Gastrocnemius medialis (tissue), 4 donors: Measurements from ENCODE around the gene ZNF573. TPM values are rescaled to one million over a fixed set of nuclear protein-coding genes. Genes with fewer than 3 reads are reported as not detected.
"Not testable (repeated sequence)": the region's sequence is repeated elsewhere in the genome, so short reads cannot be mapped to it uniquely, and the experiment has no call there.

Experiments
- ATAC-seq, 2 donors: fragments of 150-250 bp; one replicate each; pipeline ENCODE4 v1.9.1; 2016
- DNase-seq, 2 donors: peaks; one replicate each; pipeline ENCODE4 v3.0.0-alpha.2; 2019
- H3K27ac ChIP-seq, 4 donors: fragments of 200-600 bp; sonication (generic); 1 replicate in 1 of 4; 2 replicates in 3 of 4; pipeline ENCODE4 v1.5.1; 2016 to 2018; ENCODE audit warnings: mild to moderate bottlenecking in 2 of 4, moderate library complexity in 1 of 4
- H3K27me3 ChIP-seq, 3 donors: fragments of 200-600 bp; sonication (generic) in 2 of 3; 1 replicate in 1 of 3; 2 replicates in 2 of 3; pipeline versions ENCODE4 v1.5.1 to v1.6.0; 2016 to 2019; ENCODE audit warnings: mild to moderate bottlenecking in 1 of 3, moderate library complexity in 1 of 3
- H3K36me3 ChIP-seq, 2 donors: fragments of 200-600 bp; sonication (generic) in 1 of 2; one replicate each; pipeline ENCODE4 v1.5.1; 2017 to 2018
- H3K4me1 ChIP-seq, 2 donors: fragments of 200-600 bp; sonication (generic) in 1 of 2; one replicate each; pipeline ENCODE4 v1.5.1; 2016 to 2017; ENCODE audit warnings: mild to moderate bottlenecking in 2 of 2
- H3K4me3 ChIP-seq, 4 donors: fragments of 200-600 bp; sonication (generic) in 3 of 4; 1 replicate in 1 of 4; 2 replicates in 3 of 4; pipeline ENCODE4 v1.5.1; 2016 to 2019; ENCODE audit warnings: mild to moderate bottlenecking in 2 of 4
- H3K9me3 ChIP-seq, 3 donors: fragments of 200-600 bp; sonication (generic) in 2 of 3; 1 replicate in 1 of 3; 2 replicates in 2 of 3; pipeline ENCODE4 v1.5.1; 2016 to 2019
- POLR2A ChIP-seq, 2 donors: fragments of 450-650 bp; IDR thresholded peaks; one replicate each; pipeline ENCODE4 v1.6.1; 2017; ENCODE audit warnings: antibody characterized with exemption in 2 of 2, mild to moderate bottlenecking in 2 of 2, moderate library complexity in 2 of 2
- in situ Hi-C, 4 donors: fragments of 200-750 bp; cut with MboI; loops; one replicate each; pipeline versions ENCODE4 v1.15.0 to v1.8.0; 2017; ENCODE audit warnings: low sequenced_read_pairs in 4 of 4
- intact Hi-C: fragments of 100-400 bp; cut with DNase I; formaldehyde crosslinking; loops from one replicate; pipeline ENCODE4 v1.15.1; 2023; ENCODE audit warnings: low total_unique reads
- total RNA-seq, 4 donors: library from RNA; depleted of rRNA; stranded (reverse); fragments of >200 nt; gene quantifications; one replicate each; pipeline versions ENCODE4 v1.1.0 to v1.2.3, GENCODE V29; 2016
- TF ChIP-seq, protein P1 (sequence below), 5 experiments: fragments of 450-650 bp in 3 of 5; fragments of 200-600 bp in 2 of 5; sonication (generic) in 2 of 5; IDR thresholded peaks in 4 of 5; conservative IDR thresholded peaks in 1 of 5; 1 replicate in 4 of 5; 2 replicates in 1 of 5; pipeline ENCODE4 v1.5.1; 2016 to 2019; ENCODE audit warnings: antibody characterized with exemption in 5 of 5, mild to moderate bottlenecking in 3 of 5, moderate library complexity in 3 of 5

ZNF573 gene
- total RNA-seq, 4 donors from 2014 or later: 2.6 to 12.8 (median 5.6) TPM

- Histone ChIP-seq H3K27me3 (no peaks in the 10 kb centered on the region), H3K4me1 (no peaks in the 10 kb centered on the region), H3K9me3 (no peaks in the 10 kb centered on the region), H3K4me3 (no peak overlapping the region), H3K27ac (no peak overlapping the region), H3K36me3 (peaks cover 3 to 67% of the 10 kb centered on the region in 2 donors)
- DNase-seq (no peak), ATAC-seq (no peak)
- intact Hi-C loops: no loop called here
- in situ Hi-C loops: no loop called here
- TF ChIP-seq POLR2A (IDR thresholded peaks at IDR 0.05): no peak
- TF ChIP-seq, protein P1, sequence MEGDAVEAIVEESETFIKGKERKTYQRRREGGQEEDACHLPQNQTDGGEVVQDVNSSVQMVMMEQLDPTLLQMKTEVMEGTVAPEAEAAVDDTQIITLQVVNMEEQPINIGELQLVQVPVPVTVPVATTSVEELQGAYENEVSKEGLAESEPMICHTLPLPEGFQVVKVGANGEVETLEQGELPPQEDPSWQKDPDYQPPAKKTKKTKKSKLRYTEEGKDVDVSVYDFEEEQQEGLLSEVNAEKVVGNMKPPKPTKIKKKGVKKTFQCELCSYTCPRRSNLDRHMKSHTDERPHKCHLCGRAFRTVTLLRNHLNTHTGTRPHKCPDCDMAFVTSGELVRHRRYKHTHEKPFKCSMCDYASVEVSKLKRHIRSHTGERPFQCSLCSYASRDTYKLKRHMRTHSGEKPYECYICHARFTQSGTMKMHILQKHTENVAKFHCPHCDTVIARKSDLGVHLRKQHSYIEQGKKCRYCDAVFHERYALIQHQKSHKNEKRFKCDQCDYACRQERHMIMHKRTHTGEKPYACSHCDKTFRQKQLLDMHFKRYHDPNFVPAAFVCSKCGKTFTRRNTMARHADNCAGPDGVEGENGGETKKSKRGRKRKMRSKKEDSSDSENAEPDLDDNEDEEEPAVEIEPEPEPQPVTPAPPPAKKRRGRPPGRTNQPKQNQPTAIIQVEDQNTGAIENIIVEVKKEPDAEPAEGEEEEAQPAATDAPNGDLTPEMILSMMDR (IDR thresholded peaks at IDR 0.05 in 4 of 5, conservative IDR thresholded peaks at IDR 0.05 in 1 of 5): no peak
Observed at GRCh38 chr19:37770985-37771384, 8.4 kb downstream of the ZNF573 start.

GRCh38 chr19:37763488-37763887 is 15.9 kb downstream of the ZNF573 start:
- DNase-seq: no peak
- no peaks in the 10 kb centered on the region for H3K9me3 ChIP-seq
- no peaks in the 10 kb centered on the region for H3K27me3 ChIP-seq
- TF ChIP-seq, protein P1 (IDR thresholded peaks at IDR 0.05 in 4 of 5, conservative IDR thresholded peaks at IDR 0.05 in 1 of 5): no peak
- TF ChIP-seq POLR2A (IDR thresholded peaks at IDR 0.05): no peak
- peaks cover 0 to 65% of the 10 kb centered on the region in 2 donors for H3K36me3 ChIP-seq
- no peak overlapping the region for H3K27ac ChIP-seq
- in situ Hi-C loops: no loop called here
- no peak for ATAC-seq
- H3K4me3 ChIP-seq: no peak overlapping the region
- intact Hi-C loops: no loop called here
- H3K4me1 ChIP-seq: no peaks in the 10 kb centered on the region

DNA sequence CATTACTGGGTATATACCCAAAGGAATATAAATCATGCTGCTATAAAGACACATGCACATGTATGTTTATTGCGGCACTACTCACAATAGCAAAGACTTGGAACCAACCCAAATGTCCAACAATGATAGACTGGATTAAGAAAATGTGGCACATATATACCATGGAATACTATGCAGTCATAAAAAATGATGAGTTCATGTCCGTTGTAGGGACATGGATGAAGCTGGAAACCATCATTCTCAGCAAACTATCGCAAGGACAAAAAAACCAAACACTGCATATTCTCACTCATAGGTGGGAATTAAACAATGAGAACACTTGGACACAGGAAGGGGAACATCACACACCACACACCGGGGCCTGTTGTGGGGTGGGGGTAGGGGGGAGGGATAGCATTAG is 21.7 kb downstream of the ZNF573 start:
- peaks cover 0 to 40% of the 10 kb centered on the region in 2 donors for H3K36me3 ChIP-seq
- H3K4me3 ChIP-seq, H3K4me1 ChIP-seq, intact Hi-C loops, H3K9me3 ChIP-seq, ATAC-seq, DNase-seq, in situ Hi-C loops, H3K27ac ChIP-seq, H3K27me3 ChIP-seq: not testable (repeated sequence)

DNA sequence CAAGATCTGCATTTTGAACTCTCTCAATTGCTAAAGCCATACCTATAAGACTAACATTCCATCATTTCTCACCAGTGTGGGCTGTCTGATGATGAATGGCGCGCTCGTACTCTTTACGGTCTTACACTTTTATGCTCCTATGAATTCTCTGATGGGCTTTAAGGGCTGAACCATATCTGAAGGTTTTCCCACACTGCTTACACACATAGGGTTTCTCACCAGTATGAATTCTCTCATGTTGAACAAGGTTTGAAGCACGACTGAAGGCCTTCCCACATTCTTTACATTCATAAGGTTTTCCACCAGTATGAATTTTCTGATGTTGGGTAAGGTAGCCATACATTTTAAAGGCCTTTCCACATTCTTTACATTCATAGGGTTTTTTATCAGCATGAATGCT is 41.0 kb downstream of the ZNF573 start:
- Histone ChIP-seq H3K27me3 (no peaks in the 10 kb centered on the region), H3K9me3 (peaks cover 2 to 24% (median 8%) of the 10 kb centered on the region in 3 donors), H3K36me3 (peaks cover 5 to 53% of the 10 kb centered on the region in 2 donors), H3K4me3 (peak overlapping the region in 1 of 4 donors; percentile 33), H3K27ac (no peak overlapping the region), H3K4me1 (no peaks in the 10 kb centered on the region)
- intact Hi-C loops: no loop called here
- DNase-seq (no peak), ATAC-seq (no peak)
- in situ Hi-C loops: no loop called here
- TF ChIP-seq POLR2A (IDR thresholded peaks at IDR 0.05): no peak
- TF ChIP-seq, protein P1 (IDR thresholded peaks at IDR 0.05 in 4 of 5, conservative IDR thresholded peaks at IDR 0.05 in 1 of 5): no peak

DNA sequence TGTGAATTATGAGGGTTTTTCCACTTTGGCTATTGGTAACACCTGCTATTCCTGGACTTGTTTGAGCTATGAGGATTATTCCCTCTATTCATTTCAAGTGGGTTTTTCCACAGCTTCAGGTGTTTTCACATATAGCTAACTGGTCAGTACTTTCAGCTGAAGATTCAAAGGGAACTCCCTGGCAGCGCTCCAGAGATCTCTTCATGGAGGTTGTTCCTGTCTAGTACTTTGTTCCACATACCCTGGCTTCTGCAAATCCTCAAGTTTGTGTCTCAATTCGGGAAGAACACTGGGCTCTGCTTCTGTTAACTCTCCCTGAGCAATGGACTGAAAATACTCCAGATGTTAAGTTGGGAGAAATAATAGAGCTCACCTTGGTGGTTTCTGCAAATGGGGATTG is 54.2 kb downstream of the ZNF573 start:
- no peak overlapping the region for H3K4me3 ChIP-seq
- H3K36me3 ChIP-seq: peaks cover 0 to 3% of the 10 kb centered on the region in 2 donors
- intact Hi-C loops: no loop called here
- H3K27ac ChIP-seq: no peak overlapping the region
- in situ Hi-C loops: no loop called here
- no peaks in the 10 kb centered on the region for H3K9me3 ChIP-seq
- no peaks in the 10 kb centered on the region for H3K4me1 ChIP-seq
- no peaks in the 10 kb centered on the region for H3K27me3 ChIP-seq
- no peak for TF ChIP-seq POLR2A (IDR thresholded peaks at IDR 0.05)
- TF ChIP-seq, protein P1 (IDR thresholded peaks at IDR 0.05 in 4 of 5, conservative IDR thresholded peaks at IDR 0.05 in 1 of 5): no peak
- no peak for DNase-seq
- no peak for ATAC-seq
